ENCODE measurements around the gene MAPK8IP3.

MAPK8IP3 gene

GRCh38 chr16:1768767-1769401, 62.9 kb downstream of the MAPK8IP3 start:
- Histone ChIP-seq H3K9me3 (ENCODE audit: control insufficient read depth, low read length) (no peaks in the 10 kb centered on the region), H3K4me3 (ENCODE audit: insufficient read depth, low read depth, low read length) (no peak overlapping the region), H3K27me3 (ENCODE audit: control insufficient read depth, insufficient read depth, low read length, poor library complexity, severe bottlenecking) (no peaks in the 10 kb centered on the region), H3K4me1 (ENCODE audit: control insufficient read depth, insufficient read depth, low read length) (peaks cover 10% of the 10 kb centered on the region), H3K27ac (ENCODE audit: insufficient read depth, low read depth, low read length, poor library complexity, severe bottlenecking) (no peak overlapping the region), H3K36me3 (ENCODE audit: control insufficient read depth, insufficient read depth, low read length) (peaks cover 22% of the 10 kb centered on the region)
- WGBS, 2 experiments, result 92 to 93% methylated on average over 26 of the region's 26 CpGs

- H3K4me1 ChIP-seq (ENCODE audit: control insufficient read depth, insufficient read depth, low read length), result peaks cover 14% of the 10 kb centered on the region
- H3K9me3 ChIP-seq (ENCODE audit: control insufficient read depth, low read length), result no peaks in the 10 kb centered on the region
- peaks cover 22% of the 10 kb centered on the region for H3K36me3 ChIP-seq (ENCODE audit: control insufficient read depth, insufficient read depth, low read length)
- no peak overlapping the region for H3K4me3 ChIP-seq (ENCODE audit: insufficient read depth, low read depth, low read length)
- WGBS, 2 experiments, result 90 to 91% methylated on average over 27 of the region's 27 CpGs
- no peak overlapping the region for H3K27ac ChIP-seq (ENCODE audit: insufficient read depth, low read depth, low read length, poor library complexity, severe bottlenecking)
- no peaks in the 10 kb centered on the region for H3K27me3 ChIP-seq (ENCODE audit: control insufficient read depth, insufficient read depth, low read length, poor library complexity, severe bottlenecking)
These were observed 63.7 kb downstream of the MAPK8IP3 start for GRCh38 chr16:1769402-1770300.

GRCh38 chr16:1770328-1771187, 64.6 kb downstream of the MAPK8IP3 start:
- H3K27ac ChIP-seq (ENCODE audit: insufficient read depth, low read depth, low read length, poor library complexity, severe bottlenecking), result no peak overlapping the region
- H3K4me1 ChIP-seq (ENCODE audit: control insufficient read depth, insufficient read depth, low read length), result peaks cover 14% of the 10 kb centered on the region
- peak overlapping the region; percentile 71 for H3K4me3 ChIP-seq (ENCODE audit: insufficient read depth, low read depth, low read length)
- H3K36me3 ChIP-seq (ENCODE audit: control insufficient read depth, insufficient read depth, low read length), result peaks cover 18% of the 10 kb centered on the region
- no peaks in the 10 kb centered on the region for H3K27me3 ChIP-seq (ENCODE audit: control insufficient read depth, insufficient read depth, low read length, poor library complexity, severe bottlenecking)
- 21% methylated on average over 81 of the region's 81 CpGs for WGBS, 2 experiments
- no peaks in the 10 kb centered on the region for H3K9me3 ChIP-seq (ENCODE audit: control insufficient read depth, low read length)

- Histone ChIP-seq H3K4me3 (ENCODE audit: insufficient read depth, low read depth, low read length) (peak within 1 kb of the TSS; percentile 71), H3K4me1 (ENCODE audit: control insufficient read depth, insufficient read depth, low read length) (peaks cover 14% of the 10 kb centered on the region), H3K27me3 (ENCODE audit: control insufficient read depth, insufficient read depth, low read length, poor library complexity, severe bottlenecking) (no peaks in the 10 kb centered on the region), H3K36me3 (ENCODE audit: control insufficient read depth, insufficient read depth, low read length) (peaks cover 14% of the 10 kb centered on the region), H3K27ac (ENCODE audit: insufficient read depth, low read depth, low read length, poor library complexity, severe bottlenecking) (no peak within 1 kb of the TSS), H3K9me3 (ENCODE audit: control insufficient read depth, low read length) (no peaks in the 10 kb centered on the region)
- WGBS, 2 experiments, result 0 to 1% methylated on average over 71 to 78 of the region's 79 CpGs
These were observed 65.3 kb downstream of the MAPK8IP3 start, which contains the start of gene NME3 for GRCh38 chr16:1771188-1771863. TSS of gene NME3 (minus strand) at chr16:1771543. CDS start at chr16:1771534, 9 bp downstream.

- Histone ChIP-seq H3K9me3 (ENCODE audit: control insufficient read depth, low read length) (no peaks in the 10 kb centered on the region), H3K4me3 (ENCODE audit: insufficient read depth, low read depth, low read length) (peak overlapping the region; percentile 71), H3K27ac (ENCODE audit: insufficient read depth, low read depth, low read length, poor library complexity, severe bottlenecking) (no peak overlapping the region), H3K4me1 (ENCODE audit: control insufficient read depth, insufficient read depth, low read length) (peaks cover 14% of the 10 kb centered on the region), H3K36me3 (ENCODE audit: control insufficient read depth, insufficient read depth, low read length) (peaks cover 16% of the 10 kb centered on the region), H3K27me3 (ENCODE audit: control insufficient read depth, insufficient read depth, low read length, poor library complexity, severe bottlenecking) (no peaks in the 10 kb centered on the region)
- WGBS, 2 experiments, result 3 to 4% methylated on average over 22 of the region's 22 CpGs
These were observed 65.9 kb downstream of the MAPK8IP3 start for GRCh38 chr16:1771864-1772361.

- H3K27ac ChIP-seq (ENCODE audit: insufficient read depth, low read depth, low read length, poor library complexity, severe bottlenecking), result peak within 1 kb of the TSS; percentile 84
- WGBS, 2 experiments, result 1% methylated on average over 53 of the region's 53 CpGs
These were observed 66.4 kb downstream of the MAPK8IP3 start, which contains the start of gene EME2 for GRCh38 chr16:1772362-1772907. TSS of gene EME2 (plus strand) at chr16:1772810. CDS start at chr16:1773228, 418 bp downstream.

GRCh38 chr16:1772908-1773702, 67.1 kb downstream of the MAPK8IP3 start, which contains the start of gene MRPS34:
TSS of gene MRPS34 (minus strand) at chr16:1773134. CDS start at chr16:1773119, 15 bp downstream.
- Histone ChIP-seq H3K36me3 (ENCODE audit: control insufficient read depth, insufficient read depth, low read length) (peaks cover 16% of the 10 kb centered on the region), H3K27ac (ENCODE audit: insufficient read depth, low read depth, low read length, poor library complexity, severe bottlenecking) (peak within 1 kb of the TSS; percentile 84)
- 0% methylated on average over 108 of the region's 108 CpGs for WGBS, 2 experiments

More at GRCh38 chr16:1772362-1772907, 66.4 kb downstream of the MAPK8IP3 start, which contains the start of gene EME2:
- Histone ChIP-seq H3K36me3 (ENCODE audit: control insufficient read depth, insufficient read depth, low read length) (peaks cover 13% of the 10 kb centered on the region), H3K9me3 (ENCODE audit: control insufficient read depth, low read length) (no peaks in the 10 kb centered on the region), H3K4me1 (ENCODE audit: control insufficient read depth, insufficient read depth, low read length) (peaks cover 14% of the 10 kb centered on the region), H3K27me3 (ENCODE audit: control insufficient read depth, insufficient read depth, low read length, poor library complexity, severe bottlenecking) (no peaks in the 10 kb centered on the region), H3K4me3 (ENCODE audit: insufficient read depth, low read depth, low read length) (peak within 1 kb of the TSS; percentile 71)

GRCh38 chr16:1773703-1774447, 67.9 kb downstream of the MAPK8IP3 start:
- Histone ChIP-seq H3K27ac (ENCODE audit: insufficient read depth, low read depth, low read length, poor library complexity, severe bottlenecking) (no peak overlapping the region), H3K4me1 (ENCODE audit: control insufficient read depth, insufficient read depth, low read length) (peaks cover 14% of the 10 kb centered on the region), H3K36me3 (ENCODE audit: control insufficient read depth, insufficient read depth, low read length) (peaks cover 18% of the 10 kb centered on the region), H3K9me3 (ENCODE audit: control insufficient read depth, low read length) (no peaks in the 10 kb centered on the region), H3K4me3 (ENCODE audit: insufficient read depth, low read depth, low read length) (peak overlapping the region; percentile 71), H3K27me3 (ENCODE audit: control insufficient read depth, insufficient read depth, low read length, poor library complexity, severe bottlenecking) (no peaks in the 10 kb centered on the region)
- WGBS, 2 experiments, result 34 to 35% methylated on average over 45 of the region's 45 CpGs

More at GRCh38 chr16:1772908-1773702, 67.1 kb downstream of the MAPK8IP3 start, which contains the start of gene MRPS34:
- Histone ChIP-seq H3K9me3 (ENCODE audit: control insufficient read depth, low read length) (no peaks in the 10 kb centered on the region), H3K4me3 (ENCODE audit: insufficient read depth, low read depth, low read length) (peak within 1 kb of the TSS; percentile 71), H3K27me3 (ENCODE audit: control insufficient read depth, insufficient read depth, low read length, poor library complexity, severe bottlenecking) (no peaks in the 10 kb centered on the region), H3K4me1 (ENCODE audit: control insufficient read depth, insufficient read depth, low read length) (peaks cover 14% of the 10 kb centered on the region)
